Measurements from ENCODE around the gene AMOTL1. TPM values are rescaled to one million over a fixed set of nuclear protein-coding genes. Genes with fewer than 3 reads are reported as not detected.

AMOTL1 gene
- total and polyA plus RNA-seq, 12 donors = 3.0 to 26.7 (median 19.5) TPM

- H3K36me3 ChIP-seq (replicated peaks in 1 of 2) = no peaks in the 10 kb centered on the region
- WGBS, 4 donors = 36 to 48% (median 42%) methylated on average over 8 of the region's 8 CpGs
- intact Hi-C loops (cut with DNase I) = no loop called here
- H3K27ac ChIP-seq = peak overlapping the region in 2 of 5 donors; percentile 89 to 90
- peak overlapping the region in 1 of 4 donors; percentile 80 for H3K4me3 ChIP-seq
- H3K4me1 ChIP-seq (replicated peaks in 1 of 2) = peaks cover 0 to 12% of the 10 kb centered on the region in 2 donors
- TF ChIP-seq POLR2A (IDR thresholded peaks at IDR 0.05) (no peak), CTCF (IDR thresholded peaks at IDR 0.05) (no peak)
- no peaks in the 10 kb centered on the region for H3K9me3 ChIP-seq (replicated peaks in 1 of 3)
- DNase-seq = no peak
- H3K27me3 ChIP-seq = no peaks in the 10 kb centered on the region
These were observed 1.7 kb downstream of the AMOTL1 start for GRCh38 chr11:94769880-94770279.

GRCh38 chr11:94770563-94771120 lies 2.5 kb downstream of the AMOTL1 start:
- Histone ChIP-seq H3K27me3 (no peaks in the 10 kb centered on the region), H3K27ac (no peak overlapping the region), H3K4me3 (peak overlapping the region in 1 of 4 donors; percentile 80), H3K4me1 (replicated peaks in 1 of 2) (peaks cover 0 to 12% of the 10 kb centered on the region in 2 donors), H3K36me3 (replicated peaks in 1 of 2) (no peaks in the 10 kb centered on the region), H3K9me3 (replicated peaks in 1 of 3) (no peaks in the 10 kb centered on the region)
- no peak for DNase-seq
- intact Hi-C loops (cut with DNase I) = no loop called here
- 78 to 88% (median 80%) methylated on average over 4 of the region's 4 CpGs for WGBS, 4 donors
- TF ChIP-seq POLR2A (IDR thresholded peaks at IDR 0.05) = no peak
- no peak for TF ChIP-seq CTCF (IDR thresholded peaks at IDR 0.05)

- Histone ChIP-seq H3K9me3 (replicated peaks in 1 of 3) (no peaks in the 10 kb centered on the region), H3K4me3 (no peak overlapping the region), H3K27me3 (no peaks in the 10 kb centered on the region), H3K4me1 (replicated peaks in 1 of 2) (peaks cover 0 to 19% of the 10 kb centered on the region in 2 donors), H3K36me3 (replicated peaks in 1 of 2) (no peaks in the 10 kb centered on the region), H3K27ac (no peak overlapping the region)
- DNase-seq = no peak
- intact Hi-C loops (cut with DNase I) = no loop called here
- TF ChIP-seq POLR2A (IDR thresholded peaks at IDR 0.05) = no peak
- no peak for TF ChIP-seq CTCF (IDR thresholded peaks at IDR 0.05)
- WGBS, 4 donors = 44 to 61% (median 54%) methylated on average over 2 of the region's 2 CpGs
These were observed 3.2 kb downstream of the AMOTL1 start for GRCh38 chr11:94771390-94771789.

GRCh38 chr11:94771951-94772350 lies 3.8 kb downstream of the AMOTL1 start:
- no peak for DNase-seq
- Histone ChIP-seq H3K27me3 (no peaks in the 10 kb centered on the region), H3K4me3 (no peak overlapping the region), H3K27ac (no peak overlapping the region), H3K4me1 (replicated peaks in 1 of 2) (peaks cover 0 to 25% of the 10 kb centered on the region in 2 donors), H3K9me3 (replicated peaks in 1 of 3) (no peaks in the 10 kb centered on the region), H3K36me3 (replicated peaks in 1 of 2) (no peaks in the 10 kb centered on the region)
- TF ChIP-seq POLR2A (IDR thresholded peaks at IDR 0.05) = no peak
- TF ChIP-seq CTCF (IDR thresholded peaks at IDR 0.05) = no peak
- 75 to 88% (median 81%) methylated on average over 2 of the region's 2 CpGs for WGBS, 4 donors
- intact Hi-C loops (cut with DNase I) = no loop called here

All from adrenal gland (tissue), 12 donors.